HL-60 (cell line): ENCODE data around the gene TRAK2.

Experiments used
- DNase-seq, 2 experiments: peaks; one replicate each; pipeline ENCODE4 v3.0.0-alpha.2; 2010 to 2020; ENCODE audit warnings: low read depth in 1 of 2, low spot score in 1 of 2
- H3K27ac ChIP-seq: fragments of 250-450 bp; sonication (Bioruptor Pico); replicated peaks from 2 replicates; pipeline ENCODE4 v1.5.1; 2020; ENCODE audit warnings: mild to moderate bottlenecking, moderate library complexity
- H3K27me3 ChIP-seq: fragments of 250-450 bp; sonication (Bioruptor Pico); 2 replicates; pipeline ENCODE4 v1.5.1; 2021; ENCODE audit warnings: mild to moderate bottlenecking, moderate library complexity; ENCODE audit not compliant: insufficient read depth, poor library complexity, severe bottlenecking
- H3K4me3 ChIP-seq: replicated peaks from 2 replicates; pipeline ENCODE4 v1.5.1; 2011; ENCODE audit warnings: mild to moderate bottlenecking, control low read depth, low read length; ENCODE audit not compliant: insufficient read depth
- GABPA ChIP-seq: IDR thresholded peaks from 2 replicates; pipeline ENCODE4 v1.6.1; 2012; ENCODE audit warnings: low read depth
- POLR2AphosphoS5 ChIP-seq: IDR thresholded peaks from 2 replicates; pipeline ENCODE4 v1.6.1; 2012; ENCODE audit warnings: low read depth
- SPI1 ChIP-seq: IDR thresholded peaks from 2 replicates; pipeline ENCODE4 v1.6.1; 2012; ENCODE audit warnings: low read depth, mild to moderate bottlenecking, borderline replicate concordance
- TF ChIP-seq, protein P1 (sequence below): IDR thresholded peaks from one replicate; pipeline ENCODE4 v1.5.1; 2011; ENCODE audit warnings: low read length, control low read depth, inconsistent platforms; ENCODE audit not compliant: insufficient read depth
- TF ChIP-seq, protein P2 (sequence below): IDR thresholded peaks from 2 replicates; pipeline ENCODE4 v1.6.1; 2012; ENCODE audit warnings: low read depth; ENCODE audit not compliant: insufficient replicate concordance

TRAK2 gene

DNA sequence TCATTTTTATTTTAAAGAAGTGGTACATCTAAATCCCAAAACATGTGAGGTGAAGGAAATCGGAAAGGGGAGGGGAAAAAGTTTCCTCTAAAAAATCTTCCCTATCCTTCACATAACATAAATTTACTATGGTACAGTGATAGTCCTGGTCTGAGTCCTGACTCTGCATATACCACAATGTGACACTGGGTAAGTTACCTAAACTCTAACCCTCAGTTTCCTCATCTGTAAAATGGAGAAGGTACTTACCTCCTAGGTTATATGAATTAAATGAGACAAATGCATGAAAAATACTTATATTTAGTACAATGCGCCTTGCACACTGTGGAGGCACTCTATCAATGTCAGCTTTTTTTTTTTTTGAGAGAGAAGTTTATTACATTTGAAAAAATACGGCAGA, 42.3 kb downstream of the TRAK2 start:
- TF ChIP-seq, protein P1, sequence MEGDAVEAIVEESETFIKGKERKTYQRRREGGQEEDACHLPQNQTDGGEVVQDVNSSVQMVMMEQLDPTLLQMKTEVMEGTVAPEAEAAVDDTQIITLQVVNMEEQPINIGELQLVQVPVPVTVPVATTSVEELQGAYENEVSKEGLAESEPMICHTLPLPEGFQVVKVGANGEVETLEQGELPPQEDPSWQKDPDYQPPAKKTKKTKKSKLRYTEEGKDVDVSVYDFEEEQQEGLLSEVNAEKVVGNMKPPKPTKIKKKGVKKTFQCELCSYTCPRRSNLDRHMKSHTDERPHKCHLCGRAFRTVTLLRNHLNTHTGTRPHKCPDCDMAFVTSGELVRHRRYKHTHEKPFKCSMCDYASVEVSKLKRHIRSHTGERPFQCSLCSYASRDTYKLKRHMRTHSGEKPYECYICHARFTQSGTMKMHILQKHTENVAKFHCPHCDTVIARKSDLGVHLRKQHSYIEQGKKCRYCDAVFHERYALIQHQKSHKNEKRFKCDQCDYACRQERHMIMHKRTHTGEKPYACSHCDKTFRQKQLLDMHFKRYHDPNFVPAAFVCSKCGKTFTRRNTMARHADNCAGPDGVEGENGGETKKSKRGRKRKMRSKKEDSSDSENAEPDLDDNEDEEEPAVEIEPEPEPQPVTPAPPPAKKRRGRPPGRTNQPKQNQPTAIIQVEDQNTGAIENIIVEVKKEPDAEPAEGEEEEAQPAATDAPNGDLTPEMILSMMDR: no peak
- TF ChIP-seq GABPA: no peak
- TF ChIP-seq SPI1: no peak
- TF ChIP-seq POLR2AphosphoS5: no peak
- TF ChIP-seq, protein P2, sequence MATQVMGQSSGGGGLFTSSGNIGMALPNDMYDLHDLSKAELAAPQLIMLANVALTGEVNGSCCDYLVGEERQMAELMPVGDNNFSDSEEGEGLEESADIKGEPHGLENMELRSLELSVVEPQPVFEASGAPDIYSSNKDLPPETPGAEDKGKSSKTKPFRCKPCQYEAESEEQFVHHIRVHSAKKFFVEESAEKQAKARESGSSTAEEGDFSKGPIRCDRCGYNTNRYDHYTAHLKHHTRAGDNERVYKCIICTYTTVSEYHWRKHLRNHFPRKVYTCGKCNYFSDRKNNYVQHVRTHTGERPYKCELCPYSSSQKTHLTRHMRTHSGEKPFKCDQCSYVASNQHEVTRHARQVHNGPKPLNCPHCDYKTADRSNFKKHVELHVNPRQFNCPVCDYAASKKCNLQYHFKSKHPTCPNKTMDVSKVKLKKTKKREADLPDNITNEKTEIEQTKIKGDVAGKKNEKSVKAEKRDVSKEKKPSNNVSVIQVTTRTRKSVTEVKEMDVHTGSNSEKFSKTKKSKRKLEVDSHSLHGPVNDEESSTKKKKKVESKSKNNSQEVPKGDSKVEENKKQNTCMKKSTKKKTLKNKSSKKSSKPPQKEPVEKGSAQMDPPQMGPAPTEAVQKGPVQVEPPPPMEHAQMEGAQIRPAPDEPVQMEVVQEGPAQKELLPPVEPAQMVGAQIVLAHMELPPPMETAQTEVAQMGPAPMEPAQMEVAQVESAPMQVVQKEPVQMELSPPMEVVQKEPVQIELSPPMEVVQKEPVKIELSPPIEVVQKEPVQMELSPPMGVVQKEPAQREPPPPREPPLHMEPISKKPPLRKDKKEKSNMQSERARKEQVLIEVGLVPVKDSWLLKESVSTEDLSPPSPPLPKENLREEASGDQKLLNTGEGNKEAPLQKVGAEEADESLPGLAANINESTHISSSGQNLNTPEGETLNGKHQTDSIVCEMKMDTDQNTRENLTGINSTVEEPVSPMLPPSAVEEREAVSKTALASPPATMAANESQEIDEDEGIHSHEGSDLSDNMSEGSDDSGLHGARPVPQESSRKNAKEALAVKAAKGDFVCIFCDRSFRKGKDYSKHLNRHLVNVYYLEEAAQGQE: no peak
- DNase-seq: no peak
- Histone ChIP-seq H3K27ac (no peak overlapping the region), H3K4me3 (no peak overlapping the region), H3K27me3 (no peaks in the 10 kb centered on the region)

DNA sequence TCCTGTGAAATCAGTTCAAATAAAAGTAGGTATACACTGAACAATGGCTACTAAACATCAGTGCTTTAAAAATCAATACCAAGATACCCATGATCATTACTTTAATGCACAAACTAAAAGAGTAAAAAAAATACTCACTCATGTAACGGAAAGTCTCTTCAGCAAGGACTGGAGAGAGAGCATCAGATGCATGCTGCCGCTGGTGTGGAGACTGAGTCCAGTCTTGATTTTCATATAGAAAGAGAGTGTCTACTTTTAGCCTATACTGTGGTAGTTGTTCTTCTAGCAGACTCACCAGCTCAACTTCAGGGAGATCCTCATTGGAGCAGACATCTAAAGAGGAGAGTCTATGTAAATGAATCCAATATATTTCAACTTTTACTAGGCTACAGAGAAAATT, 44.0 kb downstream of the TRAK2 start:
- Histone ChIP-seq H3K27ac (no peak overlapping the region), H3K4me3 (no peak overlapping the region), H3K27me3 (no peaks in the 10 kb centered on the region)
- no peak for DNase-seq
- TF ChIP-seq POLR2AphosphoS5: no peak
- TF ChIP-seq GABPA: no peak
- TF ChIP-seq, protein P2: no peak
- TF ChIP-seq SPI1: no peak
- TF ChIP-seq, protein P1: no peak

DNA sequence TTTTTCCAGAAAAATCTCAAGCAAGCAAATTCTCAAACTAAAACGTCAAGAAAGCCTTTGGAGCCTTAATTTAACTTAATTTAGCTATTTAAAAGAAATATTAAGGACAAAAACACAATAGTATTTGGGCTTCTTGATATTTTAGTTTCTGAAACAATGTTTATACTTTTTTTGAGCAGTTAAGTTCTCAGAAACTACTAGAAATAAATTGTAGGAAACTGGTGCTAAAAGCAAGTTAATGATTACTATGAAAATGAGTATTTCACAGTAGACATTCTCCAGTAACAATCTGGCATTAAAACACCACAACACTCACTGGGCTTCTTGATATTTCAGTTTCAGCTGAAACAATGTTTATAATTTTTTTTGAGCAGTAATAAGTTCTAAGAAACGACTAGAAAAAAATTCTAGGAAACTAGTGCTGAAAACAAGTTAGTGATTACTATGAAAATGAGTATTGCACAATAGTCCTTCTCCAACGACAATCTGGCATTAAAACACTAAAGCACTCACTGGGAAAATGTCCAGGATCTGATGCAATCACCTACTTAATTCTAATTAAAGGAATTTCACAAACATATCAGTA, 45.1 kb downstream of the TRAK2 start:
- H3K4me3 ChIP-seq: no peak overlapping the region

More for the DNA sequence above, 45.1 kb downstream of the TRAK2 start:
- peak in 1 of 2 experiments; percentile 14 for DNase-seq
- Histone ChIP-seq H3K27me3 (no peaks in the 10 kb centered on the region), H3K27ac (no peak overlapping the region)
- TF ChIP-seq SPI1 (no peak), GABPA (no peak), POLR2AphosphoS5 (no peak)
- TF ChIP-seq, protein P2: no peak
- TF ChIP-seq, protein P1: no peak
